ENCODE measurements around the gene DNTTIP2.
"Not testable (repeated sequence)": the region's sequence is repeated elsewhere in the genome, so short reads cannot be mapped to it uniquely, and the experiment has no call there.

DNTTIP2 gene

DNA sequence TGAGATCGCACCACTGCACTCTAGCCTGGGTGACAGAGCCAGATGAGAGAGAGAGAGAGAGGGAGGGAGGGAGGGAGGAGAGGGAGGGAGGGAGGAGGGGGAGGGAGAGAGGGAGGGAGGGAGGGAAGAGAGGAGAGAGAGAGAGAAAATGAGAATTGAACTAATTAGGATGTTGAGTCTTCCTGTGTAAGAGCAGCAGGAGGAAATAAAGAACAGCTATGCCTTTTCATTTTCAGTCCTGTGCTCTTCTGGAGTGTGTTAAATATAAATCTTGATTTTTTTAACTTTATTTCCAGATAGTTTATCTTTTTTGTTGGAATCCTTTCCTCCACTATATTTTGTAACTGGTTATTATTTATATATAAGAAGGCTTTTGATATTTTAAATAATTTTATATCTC, 27.1 kb downstream of the DNTTIP2 start:
- Histone ChIP-seq H3K27me3 (ENCODE audit: control insufficient read depth, low read length) (no peaks in the 10 kb centered on the region), H3K4me3 (ENCODE audit: low read length) (no peak overlapping the region), H3K4me2 (ENCODE audit: low read length) (no peak overlapping the region), H3K79me2 (ENCODE audit: control insufficient read depth, low read length) (no peaks in the 10 kb centered on the region), H4K20me1 (ENCODE audit: control insufficient read depth, insufficient read depth, low read depth, low read length) (no peaks in the 10 kb centered on the region), H3K9me2 (replicated peaks; ENCODE audit: control insufficient read depth, low read length) (no peaks in the 10 kb centered on the region), H3K4me1 (ENCODE audit: control insufficient read depth, low read length) (peaks cover 17% of the 10 kb centered on the region), H3K36me3 (ENCODE audit: control insufficient read depth, low read length) (no peaks in the 10 kb centered on the region), H3K27ac (ENCODE audit: low read depth, low read length) (no peak overlapping the region), H3F3A (ENCODE audit: control insufficient read depth, insufficient read depth) (peaks cover 11% of the 10 kb centered on the region), H3K9me3 (ENCODE audit: control insufficient read depth, insufficient read depth, low read length) (no peaks in the 10 kb centered on the region)
- TF ChIP-seq EZH2phosphoT487 (IDR thresholded peaks at IDR 0.05; ENCODE audit: borderline replicate concordance, low read length) = no peak
- TF ChIP-seq, protein P1, sequence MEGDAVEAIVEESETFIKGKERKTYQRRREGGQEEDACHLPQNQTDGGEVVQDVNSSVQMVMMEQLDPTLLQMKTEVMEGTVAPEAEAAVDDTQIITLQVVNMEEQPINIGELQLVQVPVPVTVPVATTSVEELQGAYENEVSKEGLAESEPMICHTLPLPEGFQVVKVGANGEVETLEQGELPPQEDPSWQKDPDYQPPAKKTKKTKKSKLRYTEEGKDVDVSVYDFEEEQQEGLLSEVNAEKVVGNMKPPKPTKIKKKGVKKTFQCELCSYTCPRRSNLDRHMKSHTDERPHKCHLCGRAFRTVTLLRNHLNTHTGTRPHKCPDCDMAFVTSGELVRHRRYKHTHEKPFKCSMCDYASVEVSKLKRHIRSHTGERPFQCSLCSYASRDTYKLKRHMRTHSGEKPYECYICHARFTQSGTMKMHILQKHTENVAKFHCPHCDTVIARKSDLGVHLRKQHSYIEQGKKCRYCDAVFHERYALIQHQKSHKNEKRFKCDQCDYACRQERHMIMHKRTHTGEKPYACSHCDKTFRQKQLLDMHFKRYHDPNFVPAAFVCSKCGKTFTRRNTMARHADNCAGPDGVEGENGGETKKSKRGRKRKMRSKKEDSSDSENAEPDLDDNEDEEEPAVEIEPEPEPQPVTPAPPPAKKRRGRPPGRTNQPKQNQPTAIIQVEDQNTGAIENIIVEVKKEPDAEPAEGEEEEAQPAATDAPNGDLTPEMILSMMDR (IDR thresholded peaks at IDR 0.05; ENCODE audit: low read depth, low read length, poor library complexity, severe bottlenecking) = no peak

DNA sequence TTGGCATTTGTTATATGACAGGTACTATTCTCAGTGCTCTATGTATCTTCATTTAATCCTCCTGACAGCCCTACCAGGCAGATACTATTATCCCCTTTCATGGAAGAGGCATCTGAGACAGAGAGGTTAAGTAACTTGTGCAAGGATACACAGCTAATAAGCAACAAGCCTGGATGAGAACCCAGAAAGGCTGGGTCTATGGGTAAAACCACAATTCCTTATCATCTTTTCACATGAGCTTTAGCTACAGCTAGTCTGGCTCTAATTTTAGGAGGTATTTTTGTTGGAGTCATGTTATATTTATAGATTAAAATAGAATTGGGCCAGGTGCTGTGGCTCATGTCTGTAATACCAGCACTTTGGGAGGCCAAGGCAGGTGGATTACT, 27.7 kb downstream of the DNTTIP2 start:
- Histone ChIP-seq H3K9me3 (ENCODE audit: control insufficient read depth, insufficient read depth, low read length) (no peaks in the 10 kb centered on the region), H3K4me2 (ENCODE audit: low read length) (no peak overlapping the region), H3K27ac (ENCODE audit: low read depth, low read length) (no peak overlapping the region), H3K4me1 (ENCODE audit: control insufficient read depth, low read length) (peaks cover 17% of the 10 kb centered on the region), H4K20me1 (ENCODE audit: control insufficient read depth, insufficient read depth, low read depth, low read length) (no peaks in the 10 kb centered on the region), H3F3A (ENCODE audit: control insufficient read depth, insufficient read depth) (peaks cover 11% of the 10 kb centered on the region), H3K36me3 (ENCODE audit: control insufficient read depth, low read length) (no peaks in the 10 kb centered on the region), H3K79me2 (ENCODE audit: control insufficient read depth, low read length) (no peaks in the 10 kb centered on the region), H3K9me2 (replicated peaks; ENCODE audit: control insufficient read depth, low read length) (no peaks in the 10 kb centered on the region), H3K27me3 (ENCODE audit: control insufficient read depth, low read length) (no peaks in the 10 kb centered on the region), H3K4me3 (ENCODE audit: low read length) (no peak overlapping the region)
- TF ChIP-seq EZH2phosphoT487 (IDR thresholded peaks at IDR 0.05; ENCODE audit: borderline replicate concordance, low read length) = no peak
- TF ChIP-seq, protein P1 (IDR thresholded peaks at IDR 0.05; ENCODE audit: low read depth, low read length, poor library complexity, severe bottlenecking) = no peak

DNA sequence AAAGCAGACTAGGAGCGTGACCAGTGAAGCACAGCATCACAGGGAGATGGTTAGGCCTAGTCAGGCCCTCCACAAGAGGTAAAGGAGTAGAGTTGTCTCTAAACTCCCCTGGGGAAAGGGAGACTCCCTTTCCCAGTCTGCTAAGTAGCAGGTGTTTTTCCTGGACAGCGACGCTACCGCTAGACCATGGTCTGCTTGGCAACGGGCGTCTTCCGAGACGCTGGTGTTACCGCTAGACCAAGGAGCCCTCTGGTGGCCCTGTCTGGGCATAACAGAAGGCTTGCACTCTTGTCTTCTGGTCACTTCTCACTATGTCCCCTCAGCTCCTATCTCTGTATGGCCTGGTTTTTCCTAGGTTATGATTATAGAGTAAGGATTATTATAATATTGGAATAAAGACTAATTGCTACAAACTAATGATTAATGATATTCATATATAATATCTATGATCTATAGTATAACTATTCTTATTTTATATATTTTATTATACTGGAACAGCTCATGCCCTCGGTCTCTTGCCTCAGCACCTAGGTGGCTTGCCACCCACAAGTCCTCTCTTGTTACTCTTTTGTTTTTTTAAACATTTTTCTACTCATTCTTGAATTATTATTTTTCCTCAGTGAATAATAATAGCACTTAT, 28.2 kb downstream of the DNTTIP2 start:
- not testable (repeated sequence) for H3K36me3 ChIP-seq (ENCODE audit: control insufficient read depth, low read length); H3K27ac ChIP-seq (ENCODE audit: low read depth, low read length); H3K79me2 ChIP-seq (ENCODE audit: control insufficient read depth, low read length); H3K27me3 ChIP-seq (ENCODE audit: control insufficient read depth, low read length); H3K9me3 ChIP-seq (ENCODE audit: control insufficient read depth, insufficient read depth, low read length); H4K20me1 ChIP-seq (ENCODE audit: control insufficient read depth, insufficient read depth, low read depth, low read length); H3K9me2 ChIP-seq (replicated peaks; ENCODE audit: control insufficient read depth, low read length)
- Histone ChIP-seq H3K4me2 (ENCODE audit: low read length) (peak overlapping the region; percentile 87), H3K4me1 (ENCODE audit: control insufficient read depth, low read length) (peaks cover 20% of the 10 kb centered on the region), H3K4me3 (ENCODE audit: low read length) (peak overlapping the region; percentile 68), H3F3A (ENCODE audit: control insufficient read depth, insufficient read depth) (peaks cover 11% of the 10 kb centered on the region)
- TF ChIP-seq, protein P1 (IDR thresholded peaks at IDR 0.05; ENCODE audit: low read depth, low read length, poor library complexity, severe bottlenecking) = peak; percentile 48

Measured in DOHH2 (cell line).